Neural cell (in vitro differentiated cells): ENCODE data around the gene CRYZL1. TPM values are rescaled to one million over a fixed set of nuclear protein-coding genes. Genes with fewer than 3 reads are reported as not detected.

ENCODE experiments used
- H2AFZ ChIP-seq: fragments of 200-600, 300-800 bp; sonication (generic), shearing (Covaris generic); 2 replicates; pipeline ENCODE4 v1.6.0; 2014; ENCODE audit warnings: low read depth, mild to moderate bottlenecking, antibody characterized with exemption, low read length, moderate library complexity
- H3F3A ChIP-seq: fragments of 200-600 bp; shearing (Covaris generic); 2 replicates; pipeline ENCODE4 v1.6.1; 2016; ENCODE audit warnings: mild to moderate bottlenecking, moderate library complexity, mixed read lengths, antibody characterized with exemption, low read length; ENCODE audit not compliant: insufficient read depth, poor library complexity, severe bottlenecking
- H3K27ac ChIP-seq: fragments of 200-600, 300-800 bp; sonication (generic), shearing (Covaris generic); 2 replicates; pipeline ENCODE4 v1.5.1; 2014; ENCODE audit warnings: mild to moderate bottlenecking, low read length, moderate library complexity
- H3K27me3 ChIP-seq: fragments of 300-800, 200-600 bp; sonication (generic), shearing (Covaris generic); 2 replicates; pipeline ENCODE4 v1.6.0; 2014; ENCODE audit warnings: mild to moderate bottlenecking, low read depth, low read length, moderate library complexity; ENCODE audit not compliant: insufficient read depth
- H3K36me3 ChIP-seq: fragments of 300-800, 200-600 bp; sonication (generic), shearing (Covaris generic); 2 replicates; pipeline ENCODE4 v1.5.1; 2014; ENCODE audit warnings: mild to moderate bottlenecking, antibody characterized with exemption, low read length, moderate library complexity; ENCODE audit not compliant: insufficient read depth
- H3K4me2 ChIP-seq: fragments of 300-800, 200-600 bp; sonication (generic), shearing (Covaris generic); 2 replicates; pipeline ENCODE4 v1.6.0; 2014; ENCODE audit warnings: mild to moderate bottlenecking, low read length
- H3K4me3 ChIP-seq: fragments of 300-800, 200-600 bp; sonication (generic), shearing (Covaris generic); 2 replicates; pipeline ENCODE4 v1.5.1; 2014; ENCODE audit warnings: mild to moderate bottlenecking, low read length, moderate library complexity
- H3K79me2 ChIP-seq: fragments of 200-600 bp; shearing (Covaris generic); replicated peaks from 2 replicates; pipeline ENCODE4 v1.6.0; 2014; ENCODE audit warnings: mild to moderate bottlenecking, low read length, moderate library complexity; ENCODE audit not compliant: insufficient read depth
- H3K9ac ChIP-seq: fragments of 300-800, 200-600 bp; sonication (generic), shearing (Covaris generic); 2 replicates; pipeline ENCODE4 v1.6.1; 2016; ENCODE audit warnings: mild to moderate bottlenecking, low read length, mixed read lengths
- H3K9me2 ChIP-seq: fragments of 200-600 bp; shearing (Covaris generic); 2 replicates; pipeline ENCODE4 v1.6.1; 2016; ENCODE audit warnings: mild to moderate bottlenecking, low read length, mixed read lengths; ENCODE audit not compliant: insufficient read depth
- H3K9me3 ChIP-seq: fragments of 200-600, 300-800 bp; sonication (generic), shearing (Covaris generic); 2 replicates; pipeline ENCODE4 v1.6.1; 2016; ENCODE audit warnings: mild to moderate bottlenecking, mixed run types, low read length, moderate library complexity, mixed read lengths
- H4K20me1 ChIP-seq: fragments of 200-600 bp; shearing (Covaris generic); 2 replicates; pipeline ENCODE4 v1.6.1; 2016; ENCODE audit warnings: mild to moderate bottlenecking, mixed run types; ENCODE audit not compliant: insufficient read depth
- EP300 ChIP-seq: fragments of 450-650 bp; conservative IDR thresholded peaks from 2 replicates; pipeline ENCODE4 v1.6.1; 2014; ENCODE audit warnings: antibody characterized with exemption, mild to moderate bottlenecking, moderate library complexity; ENCODE audit not compliant: poor library complexity, severe bottlenecking
- EZH2 ChIP-seq: fragments of 200-600, 300-800 bp; shearing (Covaris generic), sonication (generic); IDR thresholded peaks from 2 replicates; pipeline ENCODE4 v1.6.1; 2014; ENCODE audit warnings: antibody characterized with exemption, low read length, borderline replicate concordance, mild to moderate bottlenecking; ENCODE audit not compliant: insufficient read depth, poor library complexity, severe bottlenecking
- MXI1 ChIP-seq: fragments of 450-650 bp; conservative IDR thresholded peaks from 2 replicates; pipeline ENCODE4 v1.6.1; 2014; ENCODE audit warnings: antibody characterized with exemption, mild to moderate bottlenecking; ENCODE audit not compliant: poor library complexity, severe bottlenecking
- POLR2AphosphoS5 ChIP-seq: IDR thresholded peaks from 2 replicates; pipeline ENCODE4 v1.6.1; 2012
- RAD21 ChIP-seq: fragments of 450-650 bp; conservative IDR thresholded peaks from 2 replicates; pipeline ENCODE4 v1.6.1; 2014; ENCODE audit warnings: antibody characterized with exemption, mild to moderate bottlenecking, moderate library complexity
- REST ChIP-seq: IDR thresholded peaks from 2 replicates; pipeline ENCODE4 v1.6.1; 2012; ENCODE audit warnings: borderline replicate concordance
- SMC3 ChIP-seq: fragments of 450-650 bp; conservative IDR thresholded peaks from 2 replicates; pipeline ENCODE4 v1.6.1; 2014; ENCODE audit warnings: antibody characterized with exemption, mild to moderate bottlenecking, moderate library complexity; ENCODE audit not compliant: poor library complexity
- TAF1 ChIP-seq: IDR thresholded peaks from 2 replicates; pipeline ENCODE4 v1.6.1; 2012; ENCODE audit warnings: low read depth
- polyA plus RNA-seq: library from polyadenylated mRNA; depleted of rRNA; stranded (reverse); fragments of >200 nt; gene quantifications from 2 replicates; pipeline ENCODE4 v1.2.3, GENCODE V29; 2014
- TF ChIP-seq, protein P1 (sequence below): fragments of 450-650 bp; IDR thresholded peaks from 2 replicates; pipeline ENCODE4 v1.5.1; 2014; ENCODE audit warnings: antibody characterized with exemption, mild to moderate bottlenecking, moderate library complexity; ENCODE audit not compliant: poor library complexity, severe bottlenecking

The CRYZL1 gene
- polyA plus RNA-seq, 1 donor from 2014 or later: 54.3 TPM

- no peak overlapping the region for H3K4me3 ChIP-seq
- no peak for TF ChIP-seq REST
- TF ChIP-seq, protein P1, sequence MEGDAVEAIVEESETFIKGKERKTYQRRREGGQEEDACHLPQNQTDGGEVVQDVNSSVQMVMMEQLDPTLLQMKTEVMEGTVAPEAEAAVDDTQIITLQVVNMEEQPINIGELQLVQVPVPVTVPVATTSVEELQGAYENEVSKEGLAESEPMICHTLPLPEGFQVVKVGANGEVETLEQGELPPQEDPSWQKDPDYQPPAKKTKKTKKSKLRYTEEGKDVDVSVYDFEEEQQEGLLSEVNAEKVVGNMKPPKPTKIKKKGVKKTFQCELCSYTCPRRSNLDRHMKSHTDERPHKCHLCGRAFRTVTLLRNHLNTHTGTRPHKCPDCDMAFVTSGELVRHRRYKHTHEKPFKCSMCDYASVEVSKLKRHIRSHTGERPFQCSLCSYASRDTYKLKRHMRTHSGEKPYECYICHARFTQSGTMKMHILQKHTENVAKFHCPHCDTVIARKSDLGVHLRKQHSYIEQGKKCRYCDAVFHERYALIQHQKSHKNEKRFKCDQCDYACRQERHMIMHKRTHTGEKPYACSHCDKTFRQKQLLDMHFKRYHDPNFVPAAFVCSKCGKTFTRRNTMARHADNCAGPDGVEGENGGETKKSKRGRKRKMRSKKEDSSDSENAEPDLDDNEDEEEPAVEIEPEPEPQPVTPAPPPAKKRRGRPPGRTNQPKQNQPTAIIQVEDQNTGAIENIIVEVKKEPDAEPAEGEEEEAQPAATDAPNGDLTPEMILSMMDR: no peak
- TF ChIP-seq SMC3: no peak
- TF ChIP-seq TAF1: no peak
- no peak for TF ChIP-seq POLR2AphosphoS5
- TF ChIP-seq EP300: no peak
- TF ChIP-seq RAD21: no peak
- no peak for TF ChIP-seq MXI1
- no peak for TF ChIP-seq EZH2
- no peaks in the 10 kb centered on the region for H3K9me2 ChIP-seq
- no peak overlapping the region for H3K9ac ChIP-seq
- H2AFZ ChIP-seq: no peak overlapping the region
- no peaks in the 10 kb centered on the region for H3F3A ChIP-seq
- no peaks in the 10 kb centered on the region for H3K9me3 ChIP-seq
- H3K36me3 ChIP-seq: no peaks in the 10 kb centered on the region
- no peaks in the 10 kb centered on the region for H3K27me3 ChIP-seq
- no peak overlapping the region for H3K27ac ChIP-seq
- H3K79me2 ChIP-seq: peaks cover 54% of the 10 kb centered on the region
- H3K4me2 ChIP-seq: no peak overlapping the region
- H4K20me1 ChIP-seq: no peaks in the 10 kb centered on the region
Observed at GRCh38 chr21:33684068-33684467, 42.5 kb upstream of the CRYZL1 start.

GRCh38 chr21:33682992-33683627 is 41.6 kb upstream of the CRYZL1 start:
- Histone ChIP-seq H3K9me3 (no peaks in the 10 kb centered on the region), H3K27ac (no peak overlapping the region), H3F3A (no peaks in the 10 kb centered on the region), H3K79me2 (peaks cover 45% of the 10 kb centered on the region), H3K9me2 (no peaks in the 10 kb centered on the region), H3K9ac (no peak overlapping the region), H4K20me1 (no peaks in the 10 kb centered on the region), H2AFZ (no peak overlapping the region), H3K27me3 (no peaks in the 10 kb centered on the region), H3K36me3 (no peaks in the 10 kb centered on the region), H3K4me3 (no peak overlapping the region), H3K4me2 (no peak overlapping the region)
- no peak for TF ChIP-seq MXI1
- TF ChIP-seq POLR2AphosphoS5: no peak
- no peak for TF ChIP-seq RAD21
- TF ChIP-seq, protein P1: no peak
- no peak for TF ChIP-seq EP300
- no peak for TF ChIP-seq REST
- no peak for TF ChIP-seq SMC3
- TF ChIP-seq EZH2: no peak
- no peak for TF ChIP-seq TAF1
